Right kidney (tissue), 1 donor: ENCODE measurements around the gene SLC29A3.

ENCODE experiments used
- DNase-seq: peaks from one replicate; pipeline ENCODE4 v3.0.0-alpha.2; 2016

The SLC29A3 gene

GRCh38 chr10:71370031-71370430 lies 51.0 kb downstream of the SLC29A3 start:
- DNase-seq = no peak

GRCh38 chr10:71371750-71372166 lies 52.7 kb downstream of the SLC29A3 start:
- no peak for DNase-seq

GRCh38 chr10:71372882-71373495 lies 53.9 kb downstream of the SLC29A3 start:
- DNase-seq = no peak

GRCh38 chr10:71374481-71375233 lies 55.6 kb downstream of the SLC29A3 start:
- no peak for DNase-seq

GRCh38 chr10:71375952-71376351 lies 56.9 kb downstream of the SLC29A3 start:
- no peak for DNase-seq

- no peak for DNase-seq
Measured at GRCh38 chr10:71378336-71379117, 59.5 kb downstream of the SLC29A3 start.

- no peak for DNase-seq
Measured at GRCh38 chr10:71379118-71379766, 60.2 kb downstream of the SLC29A3 start.

GRCh38 chr10:71380841-71381240 lies 61.8 kb downstream of the SLC29A3 start:
- DNase-seq = no peak

- no peak for DNase-seq
Measured at GRCh38 chr10:71381611-71382010, 62.6 kb downstream of the SLC29A3 start.

GRCh38 chr10:71382028-71382427 lies 63.0 kb downstream of the SLC29A3 start:
- no peak for DNase-seq

- no peak for DNase-seq
Measured at GRCh38 chr10:71382757-71383156, 63.7 kb downstream of the SLC29A3 start.

GRCh38 chr10:71383972-71384687 lies 65.1 kb downstream of the SLC29A3 start:
- DNase-seq = peak; percentile 54

GRCh38 chr10:71388171-71388570 lies 69.1 kb downstream of the SLC29A3 start:
- no peak for DNase-seq

- DNase-seq = no peak
Measured at GRCh38 chr10:71388583-71389310, 69.7 kb downstream of the SLC29A3 start.

GRCh38 chr10:71389768-71390460 lies 70.9 kb downstream of the SLC29A3 start:
- no peak for DNase-seq

- no peak for DNase-seq
Measured at GRCh38 chr10:71390461-71390835, 71.4 kb downstream of the SLC29A3 start.

GRCh38 chr10:71390921-71391690 lies 72.0 kb downstream of the SLC29A3 start:
- DNase-seq = no peak

- no peak for DNase-seq
Measured at GRCh38 chr10:71391701-71392100, 72.6 kb downstream of the SLC29A3 start.

- DNase-seq = no peak
Measured at GRCh38 chr10:71392292-71392691, 73.2 kb downstream of the SLC29A3 start.
